K562 (cell line): ENCODE measurements around the gene SLC16A4. TPM values are rescaled to one million over a fixed set of nuclear protein-coding genes. Genes with fewer than 3 reads are reported as not detected.

Experiments used
- C11orf30 ChIP-seq: fragments of 450-650 bp; IDR thresholded peaks from 2 replicates; pipeline ENCODE4 v1.6.1; 2016; ENCODE audit warnings: low read depth, mild to moderate bottlenecking
- CREM ChIP-seq: IDR thresholded peaks from 2 replicates; pipeline ENCODE4 v1.6.1; 2014; ENCODE audit warnings: antibody characterized with exemption, low read depth
- EHMT2 ChIP-seq: fragments of 450-650 bp; IDR thresholded peaks from 2 replicates; pipeline ENCODE4 v1.6.1; 2018; ENCODE audit warnings: antibody characterized with exemption
- ETV1 ChIP-seq: fragments of 450-650 bp; conservative IDR thresholded peaks from 2 replicates; pipeline ENCODE4 v1.6.1; 2016; ENCODE audit warnings: missing genetic modification characterization, control low read depth, low read depth, missing compliant biosample characterization
- HMGN3 ChIP-seq: IDR thresholded peaks from 2 replicates; pipeline ENCODE4 v1.6.1; 2011; ENCODE audit warnings: borderline replicate concordance, low read depth, mild to moderate bottlenecking, mixed read lengths, low read length; ENCODE audit not compliant: insufficient read length; ENCODE audit errors: extremely low read depth
- KAT7 ChIP-seq: sonication (generic); formaldehyde crosslinking; IDR thresholded peaks from 2 replicates; pipeline ENCODE4 v1.8.0; 2022; ENCODE audit warnings: missing genetic modification reagents, mild to moderate bottlenecking, borderline replicate concordance
- KDM5B ChIP-seq: fragments of 200-600 bp; sonication (generic); IDR thresholded peaks from 2 replicates; pipeline ENCODE4 v1.6.1; 2012; ENCODE audit warnings: low read depth, mild to moderate bottlenecking, moderate library complexity, low read length, control low read depth, inconsistent platforms; ENCODE audit not compliant: insufficient replicate concordance
- KLF6 ChIP-seq: fragments of 250-450 bp; sonication (Bioruptor Pico); IDR thresholded peaks from 2 replicates; pipeline ENCODE4 v1.4.0; 2020; ENCODE audit warnings: mild to moderate bottlenecking, moderate library complexity, borderline replicate concordance
- SAFB2 ChIP-seq: fragments of 200-400 bp; formaldehyde crosslinking; IDR thresholded peaks from 2 replicates; pipeline ENCODE4 v1.6.1; 2018; ENCODE audit warnings: borderline replicate concordance, low read length, low read depth, moderate library complexity; ENCODE audit not compliant: severe bottlenecking
- SIN3A ChIP-seq, 2 experiments: fragments of 150-350 bp in 1 of 2; IDR thresholded peaks; 2 replicates each; pipeline ENCODE4 v1.6.1; 2011 to 2016; ENCODE audit warnings: borderline replicate concordance in 2 of 2, low read depth in 2 of 2, low read length in 2 of 2, mild to moderate bottlenecking in 2 of 2, moderate library complexity in 2 of 2; ENCODE audit not compliant: control insufficient read depth in 1 of 2
- SMARCC2 ChIP-seq: fragments of 450-650 bp; IDR thresholded peaks from 2 replicates; pipeline ENCODE4 v1.6.1; 2017; ENCODE audit warnings: antibody characterized with exemption, moderate library complexity, mild to moderate bottlenecking, low read depth
- TOE1 ChIP-seq, 2 experiments: fragments of 450-650 bp in 1 of 2; sonication (generic) in 1 of 2; formaldehyde crosslinking in 1 of 2; IDR thresholded peaks; 2 replicates each; pipeline versions ENCODE4 v1.7.1 to v1.8.0; 2016 to 2022; ENCODE audit warnings: borderline replicate concordance in 2 of 2, mild to moderate bottlenecking in 2 of 2, antibody characterized with exemption in 1 of 2, inconsistent platforms in 1 of 2, low read depth in 1 of 2, missing genetic modification reagents in 1 of 2, moderate library complexity in 1 of 2
- ZNF134 ChIP-seq: fragments of 250-450 bp; sonication (Bioruptor Pico); conservative IDR thresholded peaks from 2 replicates; pipeline ENCODE4 v1.4.0; 2020
- polyA plus RNA-seq, 8 experiments: library from polyadenylated mRNA; depleted of rRNA in 4 of 8; stranded (reverse) in 5 of 8; unstranded in 3 of 8; fragments of >200 nt; fragmentation: Nextera tagmentation in 2 of 8; fragmentation: Illumina TruSeq in 1 of 8; extraction: Ambion mirVana in 2 of 8; extraction: Trizol in 1 of 8; gene quantifications; 2 replicates each; pipeline versions ENCODE4 v1.2.1 to v1.2.3, GENCODE V29; 2011 to 2014; ENCODE audit warnings: inconsistent platforms in 1 of 8, missing spikeins in 1 of 8
- total RNA-seq, 7 experiments: library from RNA; depleted of rRNA in 6 of 7; stranded (reverse); fragments of >200 nt in 6 of 7; fragmentation: Illumina TruSeq in 2 of 7; extraction: Trizol in 2 of 7; gene quantifications; 2 replicates each; pipeline versions ENCODE4 v1.2.1 to v1.2.3, GENCODE V29; 2011 to 2021; ENCODE audit warnings: low replicate concordance in 1 of 7
- TF ChIP-seq, protein P1 (sequence below): fragments of 250-450 bp; sonication (Bioruptor Pico); IDR thresholded peaks from 2 replicates; pipeline ENCODE4 v1.8.0; 2021; ENCODE audit warnings: mild to moderate bottlenecking, moderate library complexity
- TF ChIP-seq, protein P2 (sequence below): fragments of 450-650 bp; formaldehyde crosslinking; IDR thresholded peaks from 2 replicates; pipeline ENCODE4 v1.4.0; 2022; ENCODE audit warnings: missing genetic modification characterization
- TF ChIP-seq, protein P3 (sequence below): fragments of 450-650 bp; conservative IDR thresholded peaks from 2 replicates; pipeline ENCODE4 v1.6.1; 2016; ENCODE audit warnings: missing genetic modification characterization, low read depth, mild to moderate bottlenecking, control low read depth, missing compliant biosample characterization
- TF ChIP-seq, protein P4 (sequence below): fragments of 450-650 bp; IDR thresholded peaks from 2 replicates; pipeline ENCODE4 v1.6.1; 2016; ENCODE audit warnings: antibody characterized with exemption
- TF ChIP-seq, protein P5 (sequence below): sonication (generic); formaldehyde crosslinking; IDR thresholded peaks from 2 replicates; pipeline ENCODE4 v1.8.1; 2023; ENCODE audit warnings: mild to moderate bottlenecking, missing genetic modification reagents

SLC16A4 gene
- total and polyA plus RNA-seq, 9 of the 15 experiments (the other 6 are each of a cell fraction or from before 2014, with no cell fraction given) = 0.04 to 0.31 (median 0.18) TPM; not detected in 1

DNA sequence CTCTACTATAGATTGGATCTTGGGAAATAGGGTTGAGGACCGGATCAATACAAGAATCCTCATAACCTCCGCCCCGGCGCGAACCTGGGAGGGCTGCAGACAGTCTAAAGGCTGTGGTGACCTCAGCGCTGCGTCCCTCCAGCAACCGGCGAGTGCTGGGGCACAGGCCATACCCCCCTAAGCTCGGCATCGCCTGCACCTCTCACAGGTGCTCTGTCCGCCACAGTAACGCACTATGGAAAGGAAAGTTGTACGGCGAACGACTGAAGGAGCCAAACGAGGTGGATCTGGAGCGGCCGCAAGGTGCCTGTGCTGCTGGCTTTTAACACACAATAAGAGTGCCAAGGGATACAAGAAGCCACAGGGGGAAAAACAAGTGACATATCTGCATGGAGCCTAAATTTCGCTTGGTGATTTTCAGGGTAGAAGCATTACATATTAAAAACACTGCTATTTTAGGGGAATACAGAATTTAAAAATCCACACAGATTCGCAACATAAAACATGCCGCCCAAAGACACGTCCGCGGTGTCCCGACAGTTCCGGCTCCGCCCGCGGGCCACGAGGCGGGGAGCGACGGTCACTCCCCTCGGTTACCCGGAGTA is 53.0 kb downstream of the SLC16A4 start (continued):
- no peak; a peak in 2 of 4 replicates for TF ChIP-seq SIN3A (IDR thresholded peaks at IDR 0.05; ENCODE audit: borderline replicate concordance in 2 of 2, control insufficient read depth in 1 of 2, low read depth in 2 of 2, low read length in 2 of 2)
- TF ChIP-seq, protein P1, sequence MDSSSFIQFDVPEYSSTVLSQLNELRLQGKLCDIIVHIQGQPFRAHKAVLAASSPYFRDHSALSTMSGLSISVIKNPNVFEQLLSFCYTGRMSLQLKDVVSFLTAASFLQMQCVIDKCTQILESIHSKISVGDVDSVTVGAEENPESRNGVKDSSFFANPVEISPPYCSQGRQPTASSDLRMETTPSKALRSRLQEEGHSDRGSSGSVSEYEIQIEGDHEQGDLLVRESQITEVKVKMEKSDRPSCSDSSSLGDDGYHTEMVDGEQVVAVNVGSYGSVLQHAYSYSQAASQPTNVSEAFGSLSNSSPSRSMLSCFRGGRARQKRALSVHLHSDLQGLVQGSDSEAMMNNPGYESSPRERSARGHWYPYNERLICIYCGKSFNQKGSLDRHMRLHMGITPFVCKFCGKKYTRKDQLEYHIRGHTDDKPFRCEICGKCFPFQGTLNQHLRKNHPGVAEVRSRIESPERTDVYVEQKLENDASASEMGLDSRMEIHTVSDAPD (CRISPR knock-in tag) = no peak
- TF ChIP-seq ETV1 (tag) = no peak; the same call in 1 of the 2 replicates
- peak; percentile 48; the same call in 1 of the 2 replicates for TF ChIP-seq CREM
- TF ChIP-seq ZNF134 (CRISPR knock-in tag) = no peak
- TF ChIP-seq, protein P2, sequence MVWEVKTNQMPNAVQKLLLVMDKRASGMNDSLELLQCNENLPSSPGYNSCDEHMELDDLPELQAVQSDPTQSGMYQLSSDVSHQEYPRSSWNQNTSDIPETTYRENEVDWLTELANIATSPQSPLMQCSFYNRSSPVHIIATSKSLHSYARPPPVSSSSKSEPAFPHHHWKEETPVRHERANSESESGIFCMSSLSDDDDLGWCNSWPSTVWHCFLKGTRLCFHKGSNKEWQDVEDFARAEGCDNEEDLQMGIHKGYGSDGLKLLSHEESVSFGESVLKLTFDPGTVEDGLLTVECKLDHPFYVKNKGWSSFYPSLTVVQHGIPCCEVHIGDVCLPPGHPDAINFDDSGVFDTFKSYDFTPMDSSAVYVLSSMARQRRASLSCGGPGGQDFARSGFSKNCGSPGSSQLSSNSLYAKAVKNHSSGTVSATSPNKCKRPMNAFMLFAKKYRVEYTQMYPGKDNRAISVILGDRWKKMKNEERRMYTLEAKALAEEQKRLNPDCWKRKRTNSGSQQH (CRISPR knock-in tag) = peak; percentile 46; the same call in 1 of the 2 replicates
- peak; percentile 95 for TF ChIP-seq KLF6 (CRISPR knock-in tag)
- no peak for TF ChIP-seq HMGN3
- TF ChIP-seq SMARCC2 = no peak; the same call in 1 of the 2 replicates
- TF ChIP-seq EHMT2 = no peak
- TF ChIP-seq SAFB2 = no peak
- TF ChIP-seq, protein P3, sequence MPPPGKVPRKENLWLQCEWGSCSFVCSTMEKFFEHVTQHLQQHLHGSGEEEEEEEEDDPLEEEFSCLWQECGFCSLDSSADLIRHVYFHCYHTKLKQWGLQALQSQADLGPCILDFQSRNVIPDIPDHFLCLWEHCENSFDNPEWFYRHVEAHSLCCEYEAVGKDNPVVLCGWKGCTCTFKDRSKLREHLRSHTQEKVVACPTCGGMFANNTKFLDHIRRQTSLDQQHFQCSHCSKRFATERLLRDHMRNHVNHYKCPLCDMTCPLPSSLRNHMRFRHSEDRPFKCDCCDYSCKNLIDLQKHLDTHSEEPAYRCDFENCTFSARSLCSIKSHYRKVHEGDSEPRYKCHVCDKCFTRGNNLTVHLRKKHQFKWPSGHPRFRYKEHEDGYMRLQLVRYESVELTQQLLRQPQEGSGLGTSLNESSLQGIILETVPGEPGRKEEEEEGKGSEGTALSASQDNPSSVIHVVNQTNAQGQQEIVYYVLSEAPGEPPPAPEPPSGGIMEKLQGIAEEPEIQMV (tag) = no peak
- TF ChIP-seq TOE1 (IDR thresholded peaks at IDR 0.05; ENCODE audit: borderline replicate concordance) = no peak
- TF ChIP-seq TOE1 (CRISPR knock-in tag; IDR thresholded peaks at IDR 0.05; ENCODE audit: borderline replicate concordance, low read depth) = peak; percentile 84; the same call in 1 of the 2 replicates
- peak; percentile 26 for TF ChIP-seq KDM5B
- TF ChIP-seq, protein P4, sequence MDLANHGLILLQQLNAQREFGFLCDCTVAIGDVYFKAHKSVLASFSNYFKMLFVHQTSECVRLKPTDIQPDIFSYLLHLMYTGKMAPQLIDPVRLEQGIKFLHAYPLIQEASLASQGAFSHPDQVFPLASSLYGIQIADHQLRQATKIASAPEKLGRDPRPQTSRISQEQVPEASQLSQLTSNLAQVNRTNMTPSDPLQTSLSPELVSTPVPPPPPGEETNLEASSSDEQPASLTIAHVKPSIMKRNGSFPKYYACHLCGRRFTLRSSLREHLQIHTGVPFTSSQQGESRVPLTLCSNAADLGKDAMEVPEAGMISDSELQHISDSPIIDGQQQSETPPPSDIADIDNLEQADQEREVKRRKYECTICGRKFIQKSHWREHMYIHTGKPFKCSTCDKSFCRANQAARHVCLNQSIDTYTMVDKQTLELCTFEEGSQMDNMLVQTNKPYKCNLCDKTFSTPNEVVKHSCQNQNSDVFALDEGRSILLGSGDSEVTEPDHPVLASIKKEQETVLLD = no peak
- TF ChIP-seq C11orf30 = no peak
- TF ChIP-seq KAT7 (CRISPR knock-in tag) = peak; percentile 6; the same call in 1 of the 2 replicates
- TF ChIP-seq, protein P5, sequence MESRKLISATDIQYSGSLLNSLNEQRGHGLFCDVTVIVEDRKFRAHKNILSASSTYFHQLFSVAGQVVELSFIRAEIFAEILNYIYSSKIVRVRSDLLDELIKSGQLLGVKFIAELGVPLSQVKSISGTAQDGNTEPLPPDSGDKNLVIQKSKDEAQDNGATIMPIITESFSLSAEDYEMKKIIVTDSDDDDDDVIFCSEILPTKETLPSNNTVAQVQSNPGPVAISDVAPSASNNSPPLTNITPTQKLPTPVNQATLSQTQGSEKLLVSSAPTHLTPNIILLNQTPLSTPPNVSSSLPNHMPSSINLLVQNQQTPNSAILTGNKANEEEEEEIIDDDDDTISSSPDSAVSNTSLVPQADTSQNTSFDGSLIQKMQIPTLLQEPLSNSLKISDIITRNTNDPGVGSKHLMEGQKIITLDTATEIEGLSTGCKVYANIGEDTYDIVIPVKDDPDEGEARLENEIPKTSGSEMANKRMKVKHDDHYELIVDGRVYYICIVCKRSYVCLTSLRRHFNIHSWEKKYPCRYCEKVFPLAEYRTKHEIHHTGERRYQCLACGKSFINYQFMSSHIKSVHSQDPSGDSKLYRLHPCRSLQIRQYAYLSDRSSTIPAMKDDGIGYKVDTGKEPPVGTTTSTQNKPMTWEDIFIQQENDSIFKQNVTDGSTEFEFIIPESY (CRISPR knock-in tag) = no peak
